HepG2 (cell line): ENCODE measurements around the gene CHN1.

Experiments
- ATF6 ChIP-seq: sonication (generic); formaldehyde crosslinking; conservative IDR thresholded peaks from 2 replicates; pipeline ENCODE4 v1.4.0; 2020; ENCODE audit warnings: missing genetic modification reagents
- CTCF ChIP-seq: sonication (generic); formaldehyde crosslinking; IDR thresholded peaks from 2 replicates; pipeline ENCODE4 v1.5.0; 2020; ENCODE audit warnings: mild to moderate bottlenecking, missing genetic modification reagents, moderate library complexity
- ELF4 ChIP-seq: sonication (generic); formaldehyde crosslinking; IDR thresholded peaks from 2 replicates; pipeline ENCODE4 v1.5.0; 2020; ENCODE audit warnings: missing genetic modification reagents, mild to moderate bottlenecking, moderate library complexity, borderline replicate concordance
- NFE2L2 ChIP-seq: fragments of 150-350 bp; IDR thresholded peaks from 2 replicates; pipeline ENCODE4 v1.6.1; 2014; ENCODE audit warnings: low read length
- RELA ChIP-seq: sonication (generic); formaldehyde crosslinking; IDR thresholded peaks from 2 replicates; pipeline ENCODE4 v1.4.0; 2020; ENCODE audit warnings: missing genetic modification reagents
- TFAP4 ChIP-seq: sonication (generic); IDR thresholded peaks from 2 replicates; pipeline ENCODE4 v1.6.1; 2016; ENCODE audit warnings: low read depth, borderline replicate concordance
- ZNF407 ChIP-seq: sonication (generic); formaldehyde crosslinking; IDR thresholded peaks from one replicate; pipeline ENCODE4 v1.5.1; 2020; ENCODE audit warnings: mild to moderate bottlenecking, missing genetic modification reagents; ENCODE audit errors: not compliant biosample characterization
- ZNF670 ChIP-seq: sonication (generic); formaldehyde crosslinking; IDR thresholded peaks from 2 replicates; pipeline ENCODE4 v1.8.0; 2022; ENCODE audit warnings: mild to moderate bottlenecking, missing genetic modification reagents, borderline replicate concordance

- TF ChIP-seq ZNF407 (CRISPR knock-in tag): no peak
- no peak for TF ChIP-seq TFAP4
- no peak for TF ChIP-seq ELF4 (CRISPR knock-in tag)
- TF ChIP-seq ZNF670 (CRISPR knock-in tag): no peak
- no peak for TF ChIP-seq CTCF
- no peak for TF ChIP-seq NFE2L2
- TF ChIP-seq ATF6 (CRISPR knock-in tag): no peak
- no peak for TF ChIP-seq RELA
These were observed 20.6 kb downstream of the CHN1 start for GRCh38 chr2:174984561-174984960.
